GM23248 (cell line): ENCODE data around the gene PSENEN.

Experiments used
- EZH2 ChIP-seq: fragments of 200-600 bp; sonication (generic); IDR thresholded peaks from 2 replicates; pipeline ENCODE4 v1.6.1; 2018; ENCODE audit warnings: antibody characterized with exemption, mild to moderate bottlenecking; ENCODE audit not compliant: insufficient read depth, poor library complexity, severe bottlenecking
- EZH2phosphoT487 ChIP-seq: fragments of 200-600 bp; sonication (generic); IDR thresholded peaks from 2 replicates; pipeline ENCODE4 v1.6.1; 2018; ENCODE audit warnings: antibody characterized with exemption, moderate library complexity, mild to moderate bottlenecking, low read depth; ENCODE audit not compliant: insufficient read depth

- TF ChIP-seq EZH2: no peak
- TF ChIP-seq EZH2phosphoT487: no peak
Measured at GRCh38 chr19:35755131-35755549, 9.7 kb downstream of the PSENEN start.
